OCI-LY7 (cell line): Measurements from ENCODE around the gene CBLL1. TPM values are rescaled to one million over a fixed set of nuclear protein-coding genes. Genes with fewer than 3 reads are reported as not detected.

Experiments used
- BruUV-seq: library from RNA; stranded (reverse); fragments of 400-500 nt; replicated peaks from 2 replicates; lab custom pipeline; 2021; lab: Mats Ljungman, UMichigan
- CTCF ChIA-PET: fragments of 300-600 bp; sonication (Branson Sonifier 250); formaldehyde crosslinking; loops from one replicate; lab custom pipeline; 2022; ENCODE audit warnings: antibody characterized with exemption; ENCODE audit not compliant: unreplicated experiment; lab: Charles Lee
- POLR2A ChIA-PET: fragments of 300-600 bp; sonication (Branson Sonifier 250); formaldehyde crosslinking; loops from one replicate; lab custom pipeline; 2022; ENCODE audit warnings: antibody characterized with exemption; lab: Charles Lee
- DNase-seq: peaks from one replicate; pipeline ENCODE4 v3.0.0-alpha.2; 2015; ENCODE audit warnings: low spot score
- H2AFZ ChIP-seq: fragments of 200-600 bp; sonication (generic), shearing (Covaris generic); 2 replicates; pipeline ENCODE4 v1.6.1; 2014; ENCODE audit warnings: mild to moderate bottlenecking, antibody characterized with exemption, low read length, moderate library complexity
- H3K27ac ChIP-seq: fragments of 200-600 bp; sonication (generic); 2 replicates; pipeline ENCODE4 v1.5.1; 2014; ENCODE audit warnings: mixed run types, low read depth, mild to moderate bottlenecking, moderate library complexity, low read length, inconsistent platforms; ENCODE audit not compliant: poor library complexity, severe bottlenecking
- H3K36me3 ChIP-seq: fragments of 200-600 bp; sonication (generic); 2 replicates; pipeline ENCODE4 v1.6.1; 2014; ENCODE audit warnings: mild to moderate bottlenecking, antibody characterized with exemption, low read length, moderate library complexity, mixed read lengths; ENCODE audit not compliant: insufficient read depth
- H3K4me1 ChIP-seq: fragments of 200-600 bp; sonication (generic); 2 replicates; pipeline ENCODE4 v1.5.1; 2014; ENCODE audit warnings: mild to moderate bottlenecking, low read length; ENCODE audit not compliant: insufficient read depth, poor library complexity, severe bottlenecking
- H3K4me2 ChIP-seq: fragments of 200-600 bp; sonication (generic); 2 replicates; pipeline ENCODE4 v1.6.1; 2014; ENCODE audit warnings: mild to moderate bottlenecking, low read length
- H3K4me3 ChIP-seq: fragments of 200-600 bp; sonication (generic); 2 replicates; pipeline ENCODE4 v1.5.1; 2014; ENCODE audit warnings: mild to moderate bottlenecking, low read depth, low read length; ENCODE audit not compliant: poor library complexity, severe bottlenecking
- H3K79me2 ChIP-seq: fragments of 200-600 bp; sonication (generic); 2 replicates; pipeline ENCODE4 v1.6.1; 2016; ENCODE audit warnings: low read depth, mild to moderate bottlenecking, low read length, moderate library complexity, mixed read lengths; ENCODE audit not compliant: insufficient read depth
- H3K9me2 ChIP-seq: fragments of 200-600 bp; sonication (generic); 2 replicates; pipeline ENCODE4 v1.6.1; 2016; ENCODE audit warnings: mild to moderate bottlenecking, low read length, mixed read lengths; ENCODE audit not compliant: insufficient read depth
- H3K9me3 ChIP-seq: fragments of 200-600 bp; sonication (generic); 2 replicates; pipeline ENCODE4 v1.6.1; 2014; ENCODE audit warnings: mild to moderate bottlenecking, mixed run types, low read length, mixed read lengths
- H4K20me1 ChIP-seq: fragments of 200-600 bp; sonication (generic); 2 replicates; pipeline ENCODE4 v1.6.1; 2014; ENCODE audit warnings: mild to moderate bottlenecking, antibody characterized with exemption, low read length, moderate library complexity, mixed read lengths; ENCODE audit not compliant: insufficient read depth
- CTCF ChIP-seq: fragments of 200-600 bp; sonication (generic); conservative IDR thresholded peaks from 2 replicates; pipeline ENCODE4 v1.5.1; 2014; ENCODE audit warnings: mild to moderate bottlenecking, antibody characterized with exemption, low read length, moderate library complexity, mixed read lengths
- EZH2phosphoT487 ChIP-seq: fragments of 200-600 bp; sonication (generic); IDR thresholded peaks from 2 replicates; pipeline ENCODE4 v1.6.1; 2018; ENCODE audit warnings: low read depth, borderline replicate concordance, mild to moderate bottlenecking, mixed run types, antibody characterized with exemption, low read length, moderate library complexity, mixed read lengths
- intact Hi-C: fragments of 100-400 bp; cut with micrococcal nuclease; formaldehyde crosslinking; loops from one replicate; pipeline ENCODE4 v1.10.0; 2022; ENCODE audit not compliant: unreplicated experiment
- total RNA-seq, 2 experiments: library from RNA; depleted of rRNA in 1 of 2; stranded (reverse); fragments of >200 nt in 1 of 2; shearing (Covaris generic) in 1 of 2; gene quantifications; 2 replicates each; pipeline ENCODE4 v1.2.3, GENCODE V29; 2014 to 2022

The CBLL1 gene
- total RNA-seq, 2 experiments from 2014 or later, result 22.9 to 41.4 TPM

- DNase-seq, result no peak
- Histone ChIP-seq H3K4me3 (no peak overlapping the region), H3K27ac (no peak overlapping the region), H3K36me3 (no peaks in the 10 kb centered on the region), H3K79me2 (no peaks in the 10 kb centered on the region), H2AFZ (no peak overlapping the region), H3K9me2 (no peaks in the 10 kb centered on the region), H3K4me1 (no peaks in the 10 kb centered on the region), H3K9me3 (no peaks in the 10 kb centered on the region), H3K4me2 (no peak overlapping the region), H4K20me1 (no peaks in the 10 kb centered on the region)
- TF ChIP-seq EZH2phosphoT487 (no peak), CTCF (no peak)
- no TSS peak for BruUV-seq
- POLR2A ChIA-PET, result no interaction called here
- intact Hi-C loops, result no loop called here
- CTCF ChIA-PET, result no interaction called here
These were observed 29.1 kb downstream of the CBLL1 start for GRCh38 chr7:107773027-107773426.

- Histone ChIP-seq H3K79me2 (no peaks in the 10 kb centered on the region), H3K9me3 (no peaks in the 10 kb centered on the region), H2AFZ (no peak overlapping the region), H3K4me2 (no peak overlapping the region), H3K36me3 (no peaks in the 10 kb centered on the region), H3K27ac (no peak overlapping the region), H3K9me2 (no peaks in the 10 kb centered on the region), H4K20me1 (no peaks in the 10 kb centered on the region), H3K4me3 (no peak overlapping the region), H3K4me1 (no peaks in the 10 kb centered on the region)
- BruUV-seq, result no TSS peak
- no peak for DNase-seq
- intact Hi-C loops, result no loop called here
- ChIA-PET CTCF (no interaction called here), POLR2A (no interaction called here)
- no peak for TF ChIP-seq CTCF
- TF ChIP-seq EZH2phosphoT487, result no peak
These were observed 33.8 kb downstream of the CBLL1 start for GRCh38 chr7:107777702-107778101.

- no TSS peak for BruUV-seq
- no peaks in the 10 kb centered on the region for H3K9me3 ChIP-seq
- no peaks in the 10 kb centered on the region for H3K79me2 ChIP-seq
- H3K27ac ChIP-seq, result no peak overlapping the region
- CTCF ChIA-PET, result no interaction called here
- POLR2A ChIA-PET, result no interaction called here
- DNase-seq, result no peak
- H3K4me2 ChIP-seq, result no peak overlapping the region
- intact Hi-C loops, result no loop called here
- no peak overlapping the region for H3K4me3 ChIP-seq
- no peak for TF ChIP-seq EZH2phosphoT487
- TF ChIP-seq CTCF, result no peak
- no peaks in the 10 kb centered on the region for H4K20me1 ChIP-seq
- no peak overlapping the region for H2AFZ ChIP-seq
- H3K9me2 ChIP-seq, result no peaks in the 10 kb centered on the region
- no peaks in the 10 kb centered on the region for H3K4me1 ChIP-seq
- no peaks in the 10 kb centered on the region for H3K36me3 ChIP-seq
These were observed 34.3 kb downstream of the CBLL1 start for GRCh38 chr7:107778283-107778682.
